Activated CD8-positive, alpha-beta T cell treated with anti-CD3 and anti-CD28 coated beads for 36 hours (primary cell): Measurements from ENCODE around the gene C1QTNF7. TPM values are rescaled to one million over a fixed set of nuclear protein-coding genes. Genes with fewer than 3 reads are reported as not detected.

ENCODE experiments used
- ATAC-seq: fragments of 200-7000 bp; cut with Tn5 transposase; one replicate; pipeline ENCODE4 v1.10.0; 2021; ENCODE audit warnings: mild to moderate bottlenecking, moderate library complexity
- CTCF ChIA-PET: fragments of 350-600 bp; sonication (Branson Sonifier 250); formaldehyde crosslinking; loops from one replicate; lab custom pipeline; 2021; ENCODE audit warnings: antibody characterized with exemption; lab: Charles Lee
- POLR2A ChIA-PET: fragments of 350-600 bp; sonication (Branson Sonifier 250); formaldehyde crosslinking; loops from one replicate; lab custom pipeline; 2021; ENCODE audit warnings: antibody characterized with exemption; lab: Charles Lee
- DNase-seq: peaks from one replicate; pipeline ENCODE4 v3.0.0-alpha.2; 2020
- H3K27ac Mint-ChIP-seq: one replicate; pipeline ENCODE4 v1.8.0; 2021; ENCODE audit warnings: mild to moderate bottlenecking, mixed read lengths
- H3K27me3 Mint-ChIP-seq: one replicate; pipeline ENCODE4 v1.8.0; 2021; ENCODE audit warnings: mixed read lengths
- H3K36me3 Mint-ChIP-seq: one replicate; pipeline ENCODE4 v1.8.0; 2021; ENCODE audit warnings: low read depth, mixed read lengths
- H3K4me1 Mint-ChIP-seq: one replicate; pipeline ENCODE4 v1.8.0; 2021; ENCODE audit warnings: low read depth, mixed read lengths
- H3K4me3 Mint-ChIP-seq: one replicate; pipeline ENCODE4 v1.8.0; 2021; ENCODE audit warnings: mild to moderate bottlenecking, moderate library complexity, mixed read lengths
- H3K9me3 Mint-ChIP-seq: one replicate; pipeline ENCODE4 v1.8.0; 2021; ENCODE audit warnings: mixed read lengths
- intact Hi-C: fragments of 100-400 bp; cut with micrococcal nuclease; formaldehyde crosslinking; loops from one replicate; pipeline ENCODE4 v1.10.0; 2022
- total RNA-seq, 2 experiments: library from RNA; stranded (reverse); gene quantifications; one replicate each; pipeline ENCODE4 v1.2.3, GENCODE V29; 2021
- TF ChIP-seq, protein P1 (sequence below): fragments of 200-600 bp; IDR thresholded peaks from one replicate; pipeline ENCODE4 v1.8.0; 2022; ENCODE audit warnings: antibody characterized with exemption, mild to moderate bottlenecking

Gene C1QTNF7
- total RNA-seq, 2 experiments from 2014 or later = not detected

DNA sequence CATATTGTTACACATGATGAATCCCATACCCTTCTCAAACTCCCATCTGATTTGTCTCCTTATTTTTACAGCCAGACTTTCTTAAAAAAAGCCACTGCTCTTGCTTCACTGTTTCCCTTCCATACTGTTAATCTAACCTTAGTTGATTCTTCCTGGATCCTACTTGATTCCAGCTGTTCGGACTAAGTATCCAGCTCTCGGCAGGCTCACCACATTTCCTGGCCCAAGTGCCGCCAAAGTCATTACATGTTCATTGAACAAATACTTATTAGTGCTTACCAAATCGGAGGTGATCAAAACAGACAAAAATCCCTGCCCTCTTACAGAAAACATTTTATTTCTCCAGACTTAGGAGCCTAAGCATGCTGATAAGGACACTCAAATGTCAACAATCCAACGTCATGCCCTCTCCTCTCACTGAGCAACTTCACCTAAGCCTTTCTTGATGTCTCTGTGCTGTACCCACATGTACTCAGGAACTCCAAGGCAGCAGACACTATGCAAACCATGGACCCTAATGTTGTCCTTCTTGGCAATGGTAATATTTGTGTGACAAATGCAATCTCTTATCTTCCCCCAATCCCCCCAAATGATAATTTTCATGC is 45.1 kb upstream of the C1QTNF7 start:
- DNase-seq = no peak
- H3K27ac Mint-ChIP-seq = no peak overlapping the region
- no peak overlapping the region for H3K4me3 Mint-ChIP-seq
- H3K27me3 Mint-ChIP-seq = no peaks in the 10 kb centered on the region
- ATAC-seq = no peak
- intact Hi-C loops = no loop called here
- TF ChIP-seq, protein P1, sequence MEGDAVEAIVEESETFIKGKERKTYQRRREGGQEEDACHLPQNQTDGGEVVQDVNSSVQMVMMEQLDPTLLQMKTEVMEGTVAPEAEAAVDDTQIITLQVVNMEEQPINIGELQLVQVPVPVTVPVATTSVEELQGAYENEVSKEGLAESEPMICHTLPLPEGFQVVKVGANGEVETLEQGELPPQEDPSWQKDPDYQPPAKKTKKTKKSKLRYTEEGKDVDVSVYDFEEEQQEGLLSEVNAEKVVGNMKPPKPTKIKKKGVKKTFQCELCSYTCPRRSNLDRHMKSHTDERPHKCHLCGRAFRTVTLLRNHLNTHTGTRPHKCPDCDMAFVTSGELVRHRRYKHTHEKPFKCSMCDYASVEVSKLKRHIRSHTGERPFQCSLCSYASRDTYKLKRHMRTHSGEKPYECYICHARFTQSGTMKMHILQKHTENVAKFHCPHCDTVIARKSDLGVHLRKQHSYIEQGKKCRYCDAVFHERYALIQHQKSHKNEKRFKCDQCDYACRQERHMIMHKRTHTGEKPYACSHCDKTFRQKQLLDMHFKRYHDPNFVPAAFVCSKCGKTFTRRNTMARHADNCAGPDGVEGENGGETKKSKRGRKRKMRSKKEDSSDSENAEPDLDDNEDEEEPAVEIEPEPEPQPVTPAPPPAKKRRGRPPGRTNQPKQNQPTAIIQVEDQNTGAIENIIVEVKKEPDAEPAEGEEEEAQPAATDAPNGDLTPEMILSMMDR = no peak
- POLR2A ChIA-PET = no interaction called here
- CTCF ChIA-PET = interaction anchor here (0.6 to 1.1 kb wide), 2 partner anchors 75 to 233 kb away, joined by 3 to 4 read pairs; no protein-coding TSS in a partner anchor
- H3K36me3 Mint-ChIP-seq = no peaks in the 10 kb centered on the region
- no peaks in the 10 kb centered on the region for H3K4me1 Mint-ChIP-seq
- no peaks in the 10 kb centered on the region for H3K9me3 Mint-ChIP-seq

DNA sequence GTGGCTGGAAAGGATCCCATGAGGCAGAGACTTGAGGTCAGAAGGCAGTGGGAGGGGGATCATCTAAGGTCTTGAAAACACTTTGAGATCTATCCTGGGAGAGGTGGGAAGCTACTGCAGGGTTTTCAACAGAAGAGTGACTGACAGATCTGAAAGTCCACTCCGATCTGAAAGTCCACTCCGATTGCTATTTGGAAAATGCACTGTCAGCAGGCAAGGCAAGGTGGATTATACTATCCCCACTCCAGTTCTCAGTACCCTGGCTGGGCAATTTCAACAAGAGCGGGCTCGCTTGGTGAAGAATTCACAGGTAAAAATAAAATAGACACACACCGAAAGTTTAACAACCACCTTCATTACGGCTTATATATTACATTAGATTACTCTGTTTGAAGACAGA is 42.3 kb upstream of the C1QTNF7 start:
- intact Hi-C loops = no loop called here
- TF ChIP-seq, protein P1 = no peak
- ATAC-seq (no peak), DNase-seq (no peak)
- Mint-ChIP-seq H3K4me1 (no peaks in the 10 kb centered on the region), H3K9me3 (no peaks in the 10 kb centered on the region), H3K36me3 (no peaks in the 10 kb centered on the region), H3K27ac (no peak overlapping the region), H3K4me3 (no peak overlapping the region), H3K27me3 (no peaks in the 10 kb centered on the region)
- ChIA-PET CTCF (interaction anchor here (1.3 to 4.2 kb wide), 2 partner anchors 11 to 72 kb away, joined by 4 to 23 read pairs; no protein-coding TSS in a partner anchor), POLR2A (no interaction called here)

DNA sequence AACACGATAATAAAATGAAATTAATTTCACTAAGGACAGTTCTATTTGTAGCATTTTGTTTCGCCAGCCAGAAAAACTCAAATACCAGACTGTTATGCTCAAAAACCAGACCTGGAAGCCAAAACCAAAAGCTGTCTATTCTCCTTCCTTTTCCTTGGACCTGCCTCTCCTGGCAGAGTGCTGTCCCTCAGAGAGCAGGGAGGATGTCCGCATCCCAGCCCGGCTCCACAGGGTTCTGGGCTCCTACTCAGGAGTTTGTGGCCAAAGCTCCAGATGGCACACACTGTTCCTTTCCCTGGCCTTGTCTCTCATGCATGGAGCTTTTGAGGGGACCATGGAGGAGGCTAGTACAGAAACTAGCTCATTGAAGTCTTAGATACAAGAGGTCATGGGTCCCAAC is 41.9 kb upstream of the C1QTNF7 start:
- no peaks in the 10 kb centered on the region for H3K4me1 Mint-ChIP-seq
- H3K9me3 Mint-ChIP-seq = no peaks in the 10 kb centered on the region
- H3K36me3 Mint-ChIP-seq = no peaks in the 10 kb centered on the region
- no peaks in the 10 kb centered on the region for H3K27me3 Mint-ChIP-seq
- TF ChIP-seq, protein P1 = no peak
- no peak overlapping the region for H3K4me3 Mint-ChIP-seq
- H3K27ac Mint-ChIP-seq = no peak overlapping the region
- intact Hi-C loops = no loop called here
- ChIA-PET POLR2A (no interaction called here), CTCF (interaction anchor here (4.2 kb wide), 1 partner anchor 10 kb away, joined by 23 read pairs; no protein-coding TSS in a partner anchor)
- ATAC-seq (no peak), DNase-seq (no peak)

DNA sequence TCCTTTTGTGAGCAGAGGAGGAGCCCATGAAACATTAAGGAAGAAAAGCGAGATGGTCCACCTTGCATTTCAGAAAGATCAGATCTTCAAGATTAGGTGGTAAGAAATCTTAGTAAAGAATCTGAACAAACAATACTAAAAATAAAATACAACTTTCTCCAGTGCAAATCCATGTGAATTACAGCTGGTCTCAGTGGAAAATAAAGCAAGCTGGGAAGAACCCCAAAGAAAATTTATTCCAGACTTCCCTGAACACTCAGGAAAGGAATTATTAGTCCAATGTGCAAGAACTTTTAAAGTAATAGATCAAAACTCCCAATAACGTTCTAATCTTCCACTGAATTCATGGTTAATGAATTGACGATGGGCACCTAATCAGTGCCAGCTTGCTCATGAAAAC is 37.3 kb upstream of the C1QTNF7 start:
- Mint-ChIP-seq H3K9me3 (no peaks in the 10 kb centered on the region), H3K27ac (no peak overlapping the region), H3K4me3 (no peak overlapping the region), H3K36me3 (no peaks in the 10 kb centered on the region), H3K4me1 (no peaks in the 10 kb centered on the region), H3K27me3 (no peaks in the 10 kb centered on the region)
- TF ChIP-seq, protein P1 = no peak
- no peak for DNase-seq
- POLR2A ChIA-PET = no interaction called here
- intact Hi-C loops = no loop called here
- ATAC-seq = no peak
- CTCF ChIA-PET = no interaction called here

DNA sequence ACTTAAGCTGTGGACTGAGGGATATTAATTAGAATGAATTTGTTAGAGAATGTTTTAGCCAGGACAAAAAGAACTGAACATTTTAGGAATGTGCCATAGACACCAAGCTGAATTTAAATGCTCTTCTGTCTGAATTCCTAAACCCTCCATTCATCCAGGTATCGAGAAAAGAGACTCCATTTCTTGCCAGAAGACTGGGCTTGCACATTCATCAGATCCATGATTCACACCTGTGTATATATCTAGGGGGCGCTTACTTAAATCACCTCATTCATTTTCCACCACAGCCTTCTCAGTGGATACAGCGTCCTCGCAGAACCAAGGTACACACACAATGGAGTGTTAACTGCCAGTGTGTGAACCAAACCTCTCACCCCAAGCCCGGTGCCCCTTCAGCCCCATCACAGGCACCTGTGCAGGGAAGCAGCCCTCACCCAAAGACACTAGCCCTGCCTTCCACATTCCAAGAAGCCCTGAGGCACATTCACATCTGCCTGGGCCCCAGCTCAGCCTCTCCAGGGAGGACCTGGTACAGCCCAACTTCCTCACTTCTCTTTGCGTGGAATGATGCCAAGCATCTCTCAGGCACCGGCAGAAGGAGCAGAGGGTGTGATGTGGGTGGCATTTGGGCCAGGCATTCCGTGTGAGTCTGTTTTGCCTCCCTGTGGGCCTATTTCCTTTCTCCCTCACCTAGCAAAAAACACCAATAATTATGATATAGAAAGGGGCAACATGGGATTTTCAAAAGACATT is 35.6 kb upstream of the C1QTNF7 start:
- no peaks in the 10 kb centered on the region for H3K36me3 Mint-ChIP-seq
- intact Hi-C loops = no loop called here
- ChIA-PET CTCF (interaction anchor here (0.8 to 1.1 kb wide), 4 partner anchors 9 to 161 kb away, joined by 3 read pairs; no protein-coding TSS in a partner anchor), POLR2A (no interaction called here)
- TF ChIP-seq, protein P1 = no peak
- no peaks in the 10 kb centered on the region for H3K27me3 Mint-ChIP-seq
- H3K9me3 Mint-ChIP-seq = no peaks in the 10 kb centered on the region
- ATAC-seq = no peak
- DNase-seq = no peak
- H3K27ac Mint-ChIP-seq = no peak overlapping the region
- no peaks in the 10 kb centered on the region for H3K4me1 Mint-ChIP-seq
- H3K4me3 Mint-ChIP-seq = no peak overlapping the region
